Activated T-helper 1 cell treated with anti-CD3 and anti-CD28 coated beads, Interleukin-2, amount 50 U/mL, for 16 hours (primary cell): ENCODE results near the gene FOXJ3.

Experiments
- DNase-seq, 2 donors: peaks; one replicate each; pipeline ENCODE4 v3.0.0-alpha.2; 2020; ENCODE audit warnings: low read depth in 1 of 2, low spot score in 1 of 2

FOXJ3 gene

DNA sequence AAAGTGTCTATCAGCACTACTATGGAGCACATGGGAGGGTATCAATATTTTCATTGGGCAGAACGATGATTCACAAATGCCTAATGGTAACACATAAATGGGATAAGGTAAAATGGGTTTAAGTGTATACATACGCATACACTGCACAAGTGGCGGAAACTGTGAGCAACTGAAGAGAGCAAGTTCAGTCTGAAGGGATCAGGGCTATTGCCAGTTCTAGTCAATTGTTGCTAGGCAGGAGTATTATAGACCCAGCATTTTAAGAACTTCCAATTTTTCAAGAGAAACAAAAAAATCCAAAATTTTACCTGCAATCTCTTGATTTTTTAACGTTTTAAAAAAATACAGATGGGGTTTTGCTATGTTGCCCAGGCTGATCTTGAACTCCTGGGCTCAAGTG, 23.1 kb downstream of the FOXJ3 start:
- DNase-seq = no peak

DNA sequence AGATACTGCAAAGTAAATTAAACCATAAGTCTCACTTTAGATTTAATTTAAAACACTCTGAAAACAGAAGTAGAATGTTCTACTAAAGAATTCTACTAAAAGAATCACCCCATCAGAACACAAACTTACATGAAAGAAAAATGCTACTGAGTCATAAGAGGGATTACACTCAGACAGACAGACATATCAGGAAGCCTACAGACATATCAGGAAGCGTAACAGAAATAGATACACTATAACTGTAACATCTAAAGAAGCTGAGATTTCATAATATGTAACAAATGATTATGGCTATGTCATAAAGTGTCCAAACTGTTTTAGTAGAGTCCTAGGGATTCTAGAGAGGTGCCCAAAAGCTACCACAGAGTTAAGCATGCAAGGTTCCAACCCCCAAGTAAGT, 23.9 kb downstream of the FOXJ3 start:
- no peak for DNase-seq

GRCh38 chr1:42306977-42307376, 28.1 kb downstream of the FOXJ3 start:
- DNase-seq = no peak

GRCh38 chr1:42305639-42306038, 29.4 kb downstream of the FOXJ3 start:
- DNase-seq = no peak

GRCh38 chr1:42302034-42302433, 33.0 kb downstream of the FOXJ3 start:
- DNase-seq = no peak

DNA sequence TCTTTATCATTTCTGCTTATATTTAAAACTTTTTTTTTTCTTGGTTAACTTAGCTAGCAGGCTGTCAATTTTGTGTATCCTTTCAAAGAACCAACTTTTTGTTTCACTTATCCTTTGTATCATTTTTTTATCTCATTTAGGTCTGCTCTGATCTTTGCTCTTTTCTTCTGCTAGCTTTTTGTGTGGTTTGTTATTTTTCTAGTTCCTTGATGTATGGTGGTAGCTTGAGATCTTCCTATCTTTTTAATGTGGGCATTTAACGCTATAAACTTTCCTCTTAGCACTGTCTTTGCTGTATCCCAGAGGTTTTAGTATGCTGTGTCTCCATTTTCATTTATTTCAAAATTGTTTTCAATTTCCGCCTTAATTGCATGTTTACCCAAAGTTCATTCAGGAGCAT, 36.5 kb downstream of the FOXJ3 start:
- no peak for DNase-seq

- DNase-seq = no peak
Observed at GRCh38 chr1:42295816-42296215, 39.2 kb downstream of the FOXJ3 start.

- DNase-seq = no peak
Observed at GRCh38 chr1:42290130-42290529, 44.9 kb downstream of the FOXJ3 start.

GRCh38 chr1:42288311-42288985, 46.6 kb downstream of the FOXJ3 start:
- DNase-seq = no peak

DNA sequence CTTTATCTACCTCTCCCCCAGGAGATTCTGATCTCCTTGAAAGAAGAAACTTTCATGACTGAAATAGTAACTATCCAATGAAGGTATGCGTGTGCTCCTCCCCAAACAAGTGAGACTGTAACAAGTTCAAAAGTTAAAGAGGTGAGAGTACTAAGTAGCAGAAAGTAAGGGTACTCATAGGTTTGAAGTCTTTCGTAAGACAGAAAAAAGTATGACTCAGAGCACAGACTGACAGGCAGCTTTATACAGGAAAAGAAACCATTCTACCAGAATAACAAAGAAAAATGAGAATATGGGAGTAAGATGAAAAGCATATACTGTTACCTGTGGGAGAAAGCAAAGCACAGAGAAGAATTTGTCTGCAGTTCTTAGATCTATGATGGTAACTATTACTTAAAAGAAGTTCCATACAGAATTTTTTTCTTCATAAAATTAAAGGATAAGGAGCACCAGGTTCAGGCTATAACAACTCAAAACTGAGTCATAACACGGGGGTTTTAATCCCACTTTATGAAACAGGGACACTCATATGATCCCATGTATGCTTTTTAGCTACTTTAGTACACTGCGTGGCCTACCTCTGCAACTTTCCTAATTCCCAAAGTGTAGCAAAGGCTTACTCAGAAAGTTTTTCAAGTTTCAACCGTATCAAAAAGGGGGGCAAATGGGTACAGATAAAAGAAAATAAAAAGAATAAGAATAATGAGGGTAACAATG, 52.0 kb downstream of the FOXJ3 start:
- no peak for DNase-seq

GRCh38 chr1:42282024-42282579, 52.9 kb downstream of the FOXJ3 start:
- no peak for DNase-seq

- no peak for DNase-seq
Observed at GRCh38 chr1:42280821-42281220, 54.2 kb downstream of the FOXJ3 start.

DNA sequence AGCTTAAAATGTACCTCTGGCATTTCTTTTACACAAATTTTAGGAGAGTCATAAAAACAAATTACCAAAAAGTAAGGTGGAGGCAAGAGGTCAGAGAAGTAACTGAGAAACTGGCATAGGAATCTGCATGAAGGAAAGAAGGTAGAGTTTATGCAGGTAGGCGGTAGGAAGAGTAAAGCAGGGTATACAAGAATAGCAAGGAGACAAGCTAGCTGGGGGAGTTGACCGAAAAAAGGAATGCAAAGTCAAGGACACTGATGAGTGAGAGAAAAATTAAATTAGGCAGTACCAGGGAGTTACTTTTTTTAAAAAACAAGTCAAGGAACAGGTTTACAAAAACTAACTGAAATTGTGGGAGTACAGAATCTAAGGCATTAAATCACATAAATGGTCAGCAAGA, 56.0 kb downstream of the FOXJ3 start:
- no peak for DNase-seq

- DNase-seq = no peak
Observed at GRCh38 chr1:42272920-42273319, 62.1 kb downstream of the FOXJ3 start.

DNA sequence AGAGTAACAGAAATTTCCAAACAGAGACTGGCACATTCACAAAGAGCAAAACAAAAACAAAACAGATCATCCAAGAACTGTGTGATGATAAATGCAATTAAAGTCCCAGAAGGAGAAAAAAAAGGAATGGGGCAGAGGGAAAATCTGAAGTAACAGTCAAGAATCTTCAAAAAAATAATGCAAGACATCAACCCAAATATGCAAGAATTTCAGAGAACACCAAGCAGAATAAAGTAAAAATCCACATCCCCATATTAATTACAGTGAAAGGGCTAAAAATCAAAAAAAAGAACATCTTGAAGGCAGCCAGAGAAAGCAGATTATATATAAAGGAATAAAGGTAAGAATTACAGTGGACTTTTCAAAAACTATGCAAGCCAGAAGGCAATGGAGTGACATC, 67.1 kb downstream of the FOXJ3 start:
- no peak for DNase-seq

- DNase-seq = no peak
Observed at GRCh38 chr1:42266253-42267135, 68.5 kb downstream of the FOXJ3 start.

GRCh38 chr1:42264511-42265190, 70.4 kb downstream of the FOXJ3 start:
- DNase-seq = no peak

GRCh38 chr1:42263019-42263418, 72.0 kb downstream of the FOXJ3 start:
- DNase-seq = no peak

- DNase-seq = no peak
Observed at GRCh38 chr1:42260376-42261070, 74.5 kb downstream of the FOXJ3 start.

GRCh38 chr1:42259739-42260064, 75.3 kb downstream of the FOXJ3 start:
- DNase-seq = no peak
